Activated CD4-positive, alpha-beta memory T cell treated with anti-CD3 and anti-CD28 coated beads for 36 hours (primary cell): ENCODE results near the gene FREM1. TPM values are rescaled to one million over a fixed set of nuclear protein-coding genes. Genes with fewer than 3 reads are reported as not detected.

Source experiments
- CTCF ChIA-PET: fragments of 350-600 bp; sonication (Branson Sonifier 250); formaldehyde crosslinking; loops from one replicate; lab custom pipeline; 2021; ENCODE audit warnings: antibody characterized with exemption, inconsistent platforms; lab: Charles Lee
- POLR2A ChIA-PET: fragments of 350-600 bp; sonication (Branson Sonifier 250); formaldehyde crosslinking; loops from one replicate; lab custom pipeline; 2021; ENCODE audit warnings: antibody characterized with exemption; lab: Charles Lee
- DNase-seq: peaks from one replicate; pipeline ENCODE4 v3.0.0-alpha.2; 2020
- H3K27ac Mint-ChIP-seq: one replicate; pipeline ENCODE4 v1.8.0; 2021; ENCODE audit warnings: mixed read lengths
- H3K27me3 Mint-ChIP-seq: one replicate; pipeline ENCODE4 v1.8.0; 2021; ENCODE audit warnings: mixed read lengths
- H3K36me3 Mint-ChIP-seq: one replicate; pipeline ENCODE4 v1.8.0; 2021; ENCODE audit warnings: mixed read lengths
- H3K4me1 Mint-ChIP-seq: one replicate; pipeline ENCODE4 v1.8.0; 2021; ENCODE audit warnings: low read depth, mixed read lengths
- H3K4me3 Mint-ChIP-seq: one replicate; pipeline ENCODE4 v1.8.0; 2021; ENCODE audit warnings: mild to moderate bottlenecking, mixed read lengths
- H3K9me3 Mint-ChIP-seq: one replicate; pipeline ENCODE4 v1.8.0; 2021; ENCODE audit warnings: mixed read lengths
- intact Hi-C: fragments of 100-400 bp; cut with micrococcal nuclease; formaldehyde crosslinking; loops from one replicate; pipeline ENCODE4 v1.15.1; 2023
- total RNA-seq, 2 experiments: library from RNA; stranded (reverse); gene quantifications; one replicate each; pipeline ENCODE4 v1.2.3, GENCODE V29; 2021

FREM1 gene
- total RNA-seq, 2 experiments from 2014 or later: not detected

GRCh38 chr9:14761584-14761983, 148.6 kb downstream of the FREM1 start:
- no peak overlapping the region for H3K27ac Mint-ChIP-seq
- no peak overlapping the region for H3K4me3 Mint-ChIP-seq
- no peak for DNase-seq
- no peaks in the 10 kb centered on the region for H3K4me1 Mint-ChIP-seq
- intact Hi-C loops: loop anchor here (10.0 kb wide), 1 partner anchor 1337 kb away; no protein-coding TSS in a partner anchor
- H3K27me3 Mint-ChIP-seq: peaks cover 12% of the 10 kb centered on the region
- no peaks in the 10 kb centered on the region for H3K9me3 Mint-ChIP-seq
- ChIA-PET POLR2A (no interaction called here), CTCF (interaction anchor here (1.0 kb wide), 1 partner anchor 146 kb away, joined by 3 read pairs; no protein-coding TSS in a partner anchor)
- H3K36me3 Mint-ChIP-seq: no peaks in the 10 kb centered on the region

- no peak overlapping the region for H3K4me3 Mint-ChIP-seq
- CTCF ChIA-PET: no interaction called here
- POLR2A ChIA-PET: no interaction called here
- H3K36me3 Mint-ChIP-seq: no peaks in the 10 kb centered on the region
- H3K27ac Mint-ChIP-seq: no peak overlapping the region
- no peak for DNase-seq
- H3K9me3 Mint-ChIP-seq: no peaks in the 10 kb centered on the region
- intact Hi-C loops: loop anchor here (10.0 kb wide), 1 partner anchor 1335 kb away; no protein-coding TSS in a partner anchor
- no peaks in the 10 kb centered on the region for H3K4me1 Mint-ChIP-seq
- H3K27me3 Mint-ChIP-seq: peaks cover 10% of the 10 kb centered on the region
Measured at GRCh38 chr9:14760060-14760459, 150.2 kb downstream of the FREM1 start.

- Mint-ChIP-seq H3K4me1 (no peaks in the 10 kb centered on the region), H3K4me3 (no peak overlapping the region), H3K9me3 (no peaks in the 10 kb centered on the region), H3K27ac (no peak overlapping the region), H3K27me3 (peaks cover 14% of the 10 kb centered on the region), H3K36me3 (no peaks in the 10 kb centered on the region)
- intact Hi-C loops: no loop called here
- no peak for DNase-seq
- CTCF ChIA-PET: no interaction called here
- POLR2A ChIA-PET: no interaction called here
Measured at GRCh38 chr9:14756291-14756690, 153.9 kb downstream of the FREM1 start.

- peaks cover 11% of the 10 kb centered on the region for H3K4me1 Mint-ChIP-seq
- H3K27me3 Mint-ChIP-seq: peaks cover 25% of the 10 kb centered on the region
- POLR2A ChIA-PET: no interaction called here
- H3K36me3 Mint-ChIP-seq: no peaks in the 10 kb centered on the region
- intact Hi-C loops: no loop called here
- CTCF ChIA-PET: no interaction called here
- H3K9me3 Mint-ChIP-seq: no peaks in the 10 kb centered on the region
- H3K27ac Mint-ChIP-seq: no peak overlapping the region
- no peak overlapping the region for H3K4me3 Mint-ChIP-seq
- DNase-seq: no peak
Measured at GRCh38 chr9:14752871-14753270, 157.4 kb downstream of the FREM1 start.

- no peak overlapping the region for H3K4me3 Mint-ChIP-seq
- H3K27me3 Mint-ChIP-seq: peaks cover 25% of the 10 kb centered on the region
- ChIA-PET POLR2A (no interaction called here), CTCF (no interaction called here)
- peaks cover 11% of the 10 kb centered on the region for H3K4me1 Mint-ChIP-seq
- no peak overlapping the region for H3K27ac Mint-ChIP-seq
- no peaks in the 10 kb centered on the region for H3K36me3 Mint-ChIP-seq
- H3K9me3 Mint-ChIP-seq: no peaks in the 10 kb centered on the region
- no peak for DNase-seq
- intact Hi-C loops: no loop called here
Measured at GRCh38 chr9:14752271-14752670, 158.0 kb downstream of the FREM1 start.

GRCh38 chr9:14750821-14751220, 159.4 kb downstream of the FREM1 start:
- ChIA-PET POLR2A (no interaction called here), CTCF (interaction anchor here (1.1 kb wide), 1 partner anchor 90 kb away, joined by 3 read pairs; no protein-coding TSS in a partner anchor)
- H3K27me3 Mint-ChIP-seq: peaks cover 28% of the 10 kb centered on the region
- no peak for DNase-seq
- no peak overlapping the region for H3K27ac Mint-ChIP-seq
- H3K4me3 Mint-ChIP-seq: no peak overlapping the region
- intact Hi-C loops: no loop called here
- H3K9me3 Mint-ChIP-seq: no peaks in the 10 kb centered on the region
- no peaks in the 10 kb centered on the region for H3K36me3 Mint-ChIP-seq
- peaks cover 11% of the 10 kb centered on the region for H3K4me1 Mint-ChIP-seq

GRCh38 chr9:14749741-14750211, 160.5 kb downstream of the FREM1 start:
- ChIA-PET POLR2A (no interaction called here), CTCF (no interaction called here)
- Mint-ChIP-seq H3K27ac (no peak overlapping the region), H3K36me3 (no peaks in the 10 kb centered on the region), H3K27me3 (peaks cover 28% of the 10 kb centered on the region), H3K4me3 (no peak overlapping the region), H3K9me3 (peaks cover 1% of the 10 kb centered on the region), H3K4me1 (peaks cover 11% of the 10 kb centered on the region)
- no peak for DNase-seq
- intact Hi-C loops: no loop called here

GRCh38 chr9:14748373-14748772, 161.9 kb downstream of the FREM1 start:
- intact Hi-C loops: no loop called here
- CTCF ChIA-PET: no interaction called here
- H3K9me3 Mint-ChIP-seq: peaks cover 2% of the 10 kb centered on the region

GRCh38 chr9:14747111-14747510, 163.1 kb downstream of the FREM1 start:
- Mint-ChIP-seq H3K4me1 (peaks cover 11% of the 10 kb centered on the region), H3K9me3 (peaks cover 2% of the 10 kb centered on the region), H3K36me3 (no peaks in the 10 kb centered on the region), H3K27ac (no peak overlapping the region), H3K27me3 (peaks cover 22% of the 10 kb centered on the region), H3K4me3 (no peak overlapping the region)
- no peak for DNase-seq
- ChIA-PET POLR2A (no interaction called here), CTCF (no interaction called here)
- intact Hi-C loops: no loop called here

More at GRCh38 chr9:14748373-14748772, 161.9 kb downstream of the FREM1 start:
- POLR2A ChIA-PET: no interaction called here
- no peak overlapping the region for H3K27ac Mint-ChIP-seq
- peaks cover 11% of the 10 kb centered on the region for H3K4me1 Mint-ChIP-seq
- no peaks in the 10 kb centered on the region for H3K36me3 Mint-ChIP-seq
- H3K4me3 Mint-ChIP-seq: no peak overlapping the region
- no peak for DNase-seq
- H3K27me3 Mint-ChIP-seq: peaks cover 26% of the 10 kb centered on the region

GRCh38 chr9:14746626-14747025, 163.6 kb downstream of the FREM1 start:
- ChIA-PET CTCF (no interaction called here), POLR2A (no interaction called here)
- no peak overlapping the region for H3K4me3 Mint-ChIP-seq
- H3K4me1 Mint-ChIP-seq: peaks cover 11% of the 10 kb centered on the region
- H3K9me3 Mint-ChIP-seq: peaks cover 2% of the 10 kb centered on the region
- intact Hi-C loops: no loop called here
- peaks cover 21% of the 10 kb centered on the region for H3K27me3 Mint-ChIP-seq
- no peaks in the 10 kb centered on the region for H3K36me3 Mint-ChIP-seq
- no peak for DNase-seq
- H3K27ac Mint-ChIP-seq: no peak overlapping the region

- no peak overlapping the region for H3K27ac Mint-ChIP-seq
Measured at GRCh38 chr9:14744768-14745167, 165.5 kb downstream of the FREM1 start.

GRCh38 chr9:14741369-14741768, 168.9 kb downstream of the FREM1 start:
- Mint-ChIP-seq H3K27me3 (peaks cover 6% of the 10 kb centered on the region), H3K4me3 (no peak overlapping the region), H3K36me3 (no peaks in the 10 kb centered on the region), H3K9me3 (peaks cover 2% of the 10 kb centered on the region), H3K4me1 (no peaks in the 10 kb centered on the region), H3K27ac (no peak overlapping the region)
- ChIA-PET POLR2A (no interaction called here), CTCF (no interaction called here)
- DNase-seq: no peak
- intact Hi-C loops: no loop called here

More at GRCh38 chr9:14744768-14745167, 165.5 kb downstream of the FREM1 start:
- CTCF ChIA-PET: no interaction called here
- Mint-ChIP-seq H3K4me3 (no peak overlapping the region), H3K4me1 (peaks cover 5% of the 10 kb centered on the region), H3K36me3 (no peaks in the 10 kb centered on the region), H3K27me3 (peaks cover 14% of the 10 kb centered on the region), H3K9me3 (peaks cover 2% of the 10 kb centered on the region)
- POLR2A ChIA-PET: no interaction called here
- intact Hi-C loops: no loop called here
- no peak for DNase-seq

- Mint-ChIP-seq H3K27me3 (peaks cover 4% of the 10 kb centered on the region), H3K36me3 (no peaks in the 10 kb centered on the region), H3K4me1 (no peaks in the 10 kb centered on the region), H3K9me3 (no peaks in the 10 kb centered on the region), H3K4me3 (no peak overlapping the region), H3K27ac (no peak overlapping the region)
- CTCF ChIA-PET: no interaction called here
- intact Hi-C loops: no loop called here
- POLR2A ChIA-PET: no interaction called here
- no peak for DNase-seq
Measured at GRCh38 chr9:14733133-14733532, 177.1 kb downstream of the FREM1 start.
